Mammary epithelial cell (primary cell): ENCODE measurements around the gene STARD7.

Source experiments
- CTCF ChIP-seq, 2 donors: IDR thresholded peaks in 1 of 2; conservative IDR thresholded peaks in 1 of 2; 2 replicates each; pipeline ENCODE4 v1.5.1; 2011 to 2012; ENCODE audit warnings: inconsistent platforms in 2 of 2, low read length in 2 of 2, mild to moderate bottlenecking in 2 of 2, control low read depth in 1 of 2, low read depth in 1 of 2; ENCODE audit not compliant: insufficient read depth in 1 of 2; ENCODE audit errors: extremely low read depth in 1 of 2
- EZH2 ChIP-seq: IDR thresholded peaks from 2 replicates; pipeline ENCODE4 v1.6.1; 2012; ENCODE audit warnings: low read length, inconsistent platforms, borderline replicate concordance

- TF ChIP-seq EZH2 (no peak), CTCF (conservative IDR thresholded peaks at IDR 0.05 in 1 of 2, IDR thresholded peaks at IDR 0.05 in 1 of 2; ENCODE audit: extremely low read depth in 1 of 2, insufficient read depth in 1 of 2, low read depth in 1 of 2, low read length in 2 of 2) (no peak)
These were observed 16.5 kb downstream of the STARD7 start for GRCh38 chr2:96191937-96192670.
